HG03045 (cell line): ENCODE results near the gene CHD3.
A peak's percentile ranks its signal among the peaks of the same experiment; 100 is the strongest.
"Not testable (repeated sequence)": the region's sequence is repeated elsewhere in the genome, so short reads cannot be mapped to it uniquely, and the experiment has no call there.

Experiments
- ATAC-seq: cut with Tn5 transposase; IDR thresholded peaks from one replicate; pipeline ENCODE4 v1.9.1; 2021; ENCODE audit warnings: mild to moderate bottlenecking, moderate library complexity; ENCODE audit not compliant: unreplicated experiment

Gene CHD3

GRCh38 chr17:7849751-7850504, 38.7 kb upstream of the CHD3 start:
- ATAC-seq, result no peak

GRCh38 chr17:7850701-7851437, 37.7 kb upstream of the CHD3 start:
- no peak for ATAC-seq

GRCh38 chr17:7851438-7852261, 36.9 kb upstream of the CHD3 start:
- ATAC-seq, result peak; percentile 68

DNA sequence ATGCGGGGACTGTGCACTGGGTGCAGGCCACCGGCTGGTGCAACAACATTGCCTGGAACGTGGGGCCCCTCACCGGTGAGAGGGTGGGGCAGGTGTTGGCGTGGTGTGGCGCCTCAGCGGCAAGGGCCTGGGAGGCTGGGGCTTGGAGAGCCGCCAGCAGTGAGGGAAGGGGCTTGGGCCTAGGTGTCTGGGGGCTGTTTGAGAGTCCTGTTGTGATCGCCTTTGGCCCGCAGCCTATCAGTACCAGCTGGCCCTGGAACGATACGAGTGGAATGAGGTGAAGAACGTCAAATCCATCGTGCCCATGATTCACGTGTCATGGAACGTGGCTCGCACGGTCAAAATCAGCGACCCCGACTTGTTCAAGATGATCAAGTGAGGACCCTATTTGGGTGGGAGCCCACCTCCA, 36.3 kb upstream of the CHD3 start:
- ATAC-seq, result no peak

DNA sequence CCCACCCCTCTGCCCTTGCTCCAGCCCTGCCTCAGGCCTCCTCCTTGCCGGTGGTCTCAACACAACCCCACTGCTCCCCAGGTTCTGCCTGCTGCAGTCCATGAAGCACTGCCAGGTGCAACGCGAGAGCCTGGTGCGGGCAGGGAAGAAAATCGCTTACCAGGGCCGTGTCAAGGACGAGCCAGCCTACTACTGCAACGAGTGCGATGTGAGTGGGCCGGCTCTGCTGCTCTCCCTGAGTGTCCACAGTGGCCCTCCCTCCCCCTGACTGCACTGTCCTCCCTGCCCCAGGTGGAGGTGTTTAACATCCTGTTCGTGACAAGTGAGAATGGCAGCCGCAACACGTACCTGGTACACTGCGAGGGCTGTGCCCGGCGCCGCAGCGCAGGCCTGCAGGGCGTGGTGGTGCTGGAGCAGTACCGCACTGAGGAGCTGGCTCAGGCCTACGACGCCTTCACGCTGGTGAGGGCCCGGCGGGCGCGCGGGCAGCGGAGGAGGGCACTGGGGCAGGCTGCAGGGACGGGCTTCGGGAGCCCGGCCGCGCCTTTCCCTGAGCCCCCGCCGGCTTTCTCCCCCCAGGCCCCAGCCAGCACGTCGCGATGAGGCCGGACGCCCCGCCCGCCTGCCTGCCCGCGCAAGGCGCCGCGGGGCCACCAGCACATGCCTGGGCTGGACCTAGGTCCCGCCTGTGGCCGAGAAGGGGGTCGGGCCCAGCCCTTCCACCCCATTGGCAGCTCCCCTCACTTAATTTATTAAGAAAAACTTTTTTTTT, 35.5 kb upstream of the CHD3 start:
- no peak for ATAC-seq

- ATAC-seq, result no peak
Observed at GRCh38 chr17:7853691-7854038, 34.9 kb upstream of the CHD3 start.

- no peak for ATAC-seq
Observed at GRCh38 chr17:7854078-7854777, 34.4 kb upstream of the CHD3 start.

GRCh38 chr17:7854851-7855659, 33.5 kb upstream of the CHD3 start, which contains the start of gene TMEM88:
Gene TMEM88 (plus strand): TSS chr17:7855066. CDS start chr17:7855075, 9 bp downstream.
- no peak for ATAC-seq

- ATAC-seq, result no peak
Observed at GRCh38 chr17:7855660-7856010, 33.0 kb upstream of the CHD3 start.

- no peak for ATAC-seq
Observed at GRCh38 chr17:7856011-7856810, 32.4 kb upstream of the CHD3 start.

- ATAC-seq, result peak; percentile 68
Observed at GRCh38 chr17:7856811-7857712, 31.5 kb upstream of the CHD3 start, which contains the start of gene NAA38. Gene NAA38 (minus strand): TSS chr17:7857559. CDS start chr17:7857463, 96 bp downstream.

DNA sequence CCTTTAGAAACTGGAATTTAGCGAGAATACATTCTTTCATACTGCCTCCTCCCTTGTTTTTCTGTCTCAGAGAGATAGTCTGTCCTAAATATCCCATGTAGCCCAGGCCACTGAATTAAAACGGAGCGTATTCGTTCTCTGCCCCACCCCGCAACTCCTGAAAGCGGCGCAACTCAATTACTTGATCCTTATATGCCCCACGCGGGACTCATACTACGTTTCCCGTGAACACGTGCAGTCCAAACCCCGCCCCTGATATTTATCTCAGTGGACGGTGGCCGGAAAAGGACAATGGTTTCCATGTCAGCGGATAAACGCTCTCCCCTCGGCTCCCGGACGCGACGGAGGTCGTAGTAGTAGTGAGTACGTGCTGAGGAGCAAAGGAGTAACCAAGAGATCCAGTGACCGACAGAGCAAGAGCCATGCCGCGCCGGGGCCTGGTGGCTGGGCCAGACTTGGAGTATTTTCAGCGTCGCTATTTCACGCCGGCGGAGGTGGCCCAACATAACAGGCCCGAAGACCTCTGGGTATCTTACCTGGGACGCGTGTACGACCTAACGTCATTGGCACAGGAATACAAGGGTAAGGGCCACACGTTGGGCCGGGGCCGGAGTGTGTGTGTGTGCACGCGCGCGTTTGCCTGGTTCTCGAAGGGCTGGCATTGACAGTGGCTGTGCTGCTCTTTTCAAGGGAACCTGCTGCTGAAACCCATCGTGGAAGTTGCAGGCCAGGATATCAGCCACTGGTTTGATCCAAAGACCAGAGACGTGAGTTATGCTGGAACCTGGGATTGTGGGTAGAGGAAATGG, 30.7 kb upstream of the CHD3 start, which contains the start of gene CYB5D1:
Gene CYB5D1, plus strand, starts transcription at position 291 of the 809 bp plus-strand sequence. Its CDS starts 132 bp downstream, at position 423.
- ATAC-seq, result peak; percentile 45

DNA sequence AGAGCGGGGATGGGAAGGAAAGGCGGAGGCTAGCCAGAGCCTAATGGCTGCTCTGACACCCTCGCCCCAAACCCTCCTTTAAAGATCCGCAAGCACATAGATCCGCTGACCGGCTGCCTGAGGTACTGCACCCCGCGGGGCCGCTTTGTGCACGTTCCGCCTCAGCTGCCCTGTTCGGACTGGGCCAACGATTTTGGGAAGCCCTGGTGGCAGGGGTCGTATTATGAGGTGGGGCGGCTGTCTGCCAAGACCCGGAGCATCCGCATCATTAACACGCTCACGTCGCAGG, 30.1 kb upstream of the CHD3 start:
- ATAC-seq, result no peak

DNA sequence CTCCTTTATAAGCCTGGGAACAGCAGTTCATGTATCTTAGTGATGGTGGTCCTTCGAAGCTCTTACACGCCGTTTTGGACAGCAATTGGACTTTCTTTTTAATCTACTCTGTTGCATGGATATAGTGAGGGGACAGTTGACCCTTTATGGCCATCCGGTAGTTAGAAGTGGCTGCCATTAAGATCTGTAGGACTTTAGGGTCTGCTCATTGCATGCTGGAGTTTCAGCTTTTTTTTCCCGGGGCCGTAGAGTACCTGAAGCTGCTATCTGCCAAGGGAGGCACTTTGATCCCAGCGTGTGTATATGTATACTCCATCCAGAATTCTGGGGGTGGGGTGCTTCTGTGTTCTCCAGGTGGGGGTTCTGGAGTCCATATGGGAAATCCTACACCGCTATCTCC, 29.6 kb upstream of the CHD3 start:
- ATAC-seq, result no peak

GRCh38 chr17:7862692-7863437, 25.7 kb upstream of the CHD3 start:
- no peak for ATAC-seq

GRCh38 chr17:7864384-7864783, 24.2 kb upstream of the CHD3 start:
- ATAC-seq, result not testable (repeated sequence)
